Measurements from ENCODE around the gene ATG4D.

DNA sequence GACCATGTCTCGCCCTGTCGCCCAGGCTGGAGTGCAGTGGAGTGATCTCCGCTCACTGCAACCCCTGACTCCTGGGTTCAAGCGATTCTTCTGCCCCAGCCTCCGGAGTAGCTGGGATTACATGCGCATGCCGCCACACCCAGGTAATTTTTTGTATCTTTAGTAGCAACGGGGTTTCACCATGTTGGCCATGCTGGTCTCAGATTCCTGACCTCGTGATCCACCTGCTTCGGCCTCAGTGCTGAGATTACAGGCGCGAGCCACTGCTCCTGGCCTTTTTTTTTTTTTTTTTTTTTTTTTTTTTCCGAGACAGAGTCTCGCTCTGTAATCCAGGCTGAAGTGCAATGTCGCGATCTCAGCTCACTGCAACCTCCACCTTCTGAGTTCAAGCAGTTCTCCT is 35.7 kb upstream of the ATG4D start:
- no peak for TF ChIP-seq CTCF (conservative IDR thresholded peaks at IDR 0.05 in 1 of 2, IDR thresholded peaks at IDR 0.05 in 1 of 2; ENCODE audit: extremely low read depth in 1 of 2, insufficient read depth in 1 of 2, low read depth in 1 of 2, low read length in 2 of 2)
- TF ChIP-seq EZH2 (IDR thresholded peaks at IDR 0.05; ENCODE audit: borderline replicate concordance, low read length), result no peak

Measured in mammary epithelial cell (primary cell).